ENCODE results near the gene TNS1.

DNA sequence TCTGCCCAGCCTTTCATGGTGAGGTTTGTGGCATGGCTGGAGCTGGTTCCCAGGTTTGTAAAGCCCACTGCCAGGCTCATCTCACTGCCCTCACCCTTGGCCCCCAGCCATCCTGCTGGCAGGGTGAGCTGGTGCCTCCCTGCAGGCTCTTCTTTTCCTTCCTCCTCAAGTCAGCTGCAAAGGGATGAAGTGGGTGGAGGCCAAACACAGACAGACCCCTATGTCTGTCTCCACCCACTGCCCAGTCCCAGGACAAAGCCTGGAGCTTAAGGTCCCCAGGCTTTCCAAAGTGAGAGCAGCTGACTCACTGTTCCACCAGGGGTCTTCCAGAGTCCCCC is 92.0 kb downstream of the TNS1 start:
- TF ChIP-seq EZH2 (IDR thresholded peaks at IDR 0.05; ENCODE audit: low read length, unreplicated experiment): no peak
- TF ChIP-seq, protein P1, sequence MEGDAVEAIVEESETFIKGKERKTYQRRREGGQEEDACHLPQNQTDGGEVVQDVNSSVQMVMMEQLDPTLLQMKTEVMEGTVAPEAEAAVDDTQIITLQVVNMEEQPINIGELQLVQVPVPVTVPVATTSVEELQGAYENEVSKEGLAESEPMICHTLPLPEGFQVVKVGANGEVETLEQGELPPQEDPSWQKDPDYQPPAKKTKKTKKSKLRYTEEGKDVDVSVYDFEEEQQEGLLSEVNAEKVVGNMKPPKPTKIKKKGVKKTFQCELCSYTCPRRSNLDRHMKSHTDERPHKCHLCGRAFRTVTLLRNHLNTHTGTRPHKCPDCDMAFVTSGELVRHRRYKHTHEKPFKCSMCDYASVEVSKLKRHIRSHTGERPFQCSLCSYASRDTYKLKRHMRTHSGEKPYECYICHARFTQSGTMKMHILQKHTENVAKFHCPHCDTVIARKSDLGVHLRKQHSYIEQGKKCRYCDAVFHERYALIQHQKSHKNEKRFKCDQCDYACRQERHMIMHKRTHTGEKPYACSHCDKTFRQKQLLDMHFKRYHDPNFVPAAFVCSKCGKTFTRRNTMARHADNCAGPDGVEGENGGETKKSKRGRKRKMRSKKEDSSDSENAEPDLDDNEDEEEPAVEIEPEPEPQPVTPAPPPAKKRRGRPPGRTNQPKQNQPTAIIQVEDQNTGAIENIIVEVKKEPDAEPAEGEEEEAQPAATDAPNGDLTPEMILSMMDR (conservative IDR thresholded peaks at IDR 0.05; ENCODE audit: low read depth, low read length): no peak
- no peak for TF ChIP-seq EZH2phosphoT487 (IDR thresholded peaks at IDR 0.05; ENCODE audit: borderline replicate concordance, low read length)
